ENCODE data around the gene MAL.
"Not testable (repeated sequence)": the region's sequence is repeated elsewhere in the genome, so short reads cannot be mapped to it uniquely, and the experiment has no call there.

MAL gene

GRCh38 chr2:95063086-95063958 lies 37.8 kb downstream of the MAL start:
- DNase-seq, result no peak

DNA sequence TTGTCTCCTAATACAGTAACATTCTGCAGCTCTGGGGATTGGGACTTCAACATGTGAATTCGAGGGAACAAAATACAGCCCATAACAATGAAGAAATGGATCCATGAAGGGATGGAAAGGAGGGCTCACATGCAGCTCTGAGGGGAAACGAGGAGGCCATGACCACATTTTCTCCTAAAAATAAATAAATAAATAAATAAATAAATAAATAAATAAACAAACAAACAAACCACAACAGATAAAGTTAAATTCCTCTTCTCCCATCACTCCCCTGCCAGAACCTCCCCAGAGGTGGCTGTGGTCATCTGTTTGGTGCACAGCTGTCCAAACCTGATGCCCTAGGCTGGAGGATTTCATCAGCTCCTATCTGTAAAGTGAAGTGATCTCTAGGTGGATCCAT lies 42.7 kb downstream of the MAL start:
- no peak for DNase-seq

- no peak for DNase-seq
Measured at GRCh38 chr2:95069465-95069864, 44.0 kb downstream of the MAL start.

DNA sequence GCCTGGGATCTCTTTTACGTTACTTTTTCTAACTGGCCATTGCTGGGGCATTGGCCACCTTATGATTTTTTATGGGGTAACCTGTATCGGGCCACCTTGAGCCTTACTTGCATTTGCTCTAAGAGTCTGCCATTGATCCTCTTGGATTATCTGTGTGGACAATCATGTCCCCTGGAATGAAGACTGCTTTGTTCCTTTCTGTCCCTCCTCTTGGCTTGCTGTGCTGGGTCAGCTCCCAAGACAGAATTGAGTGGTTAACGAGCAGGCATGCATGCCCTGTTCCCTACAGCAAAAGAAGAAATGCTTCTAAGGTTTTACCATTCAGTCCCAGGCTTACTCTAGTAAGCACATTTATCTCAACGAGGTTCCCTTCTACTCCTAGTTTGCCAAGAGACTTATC lies 46.3 kb downstream of the MAL start:
- DNase-seq, result no peak

- DNase-seq, result no peak
Measured at GRCh38 chr2:95072424-95072823, 46.9 kb downstream of the MAL start.

- no peak for DNase-seq
Measured at GRCh38 chr2:95073856-95074662, 48.6 kb downstream of the MAL start.

DNA sequence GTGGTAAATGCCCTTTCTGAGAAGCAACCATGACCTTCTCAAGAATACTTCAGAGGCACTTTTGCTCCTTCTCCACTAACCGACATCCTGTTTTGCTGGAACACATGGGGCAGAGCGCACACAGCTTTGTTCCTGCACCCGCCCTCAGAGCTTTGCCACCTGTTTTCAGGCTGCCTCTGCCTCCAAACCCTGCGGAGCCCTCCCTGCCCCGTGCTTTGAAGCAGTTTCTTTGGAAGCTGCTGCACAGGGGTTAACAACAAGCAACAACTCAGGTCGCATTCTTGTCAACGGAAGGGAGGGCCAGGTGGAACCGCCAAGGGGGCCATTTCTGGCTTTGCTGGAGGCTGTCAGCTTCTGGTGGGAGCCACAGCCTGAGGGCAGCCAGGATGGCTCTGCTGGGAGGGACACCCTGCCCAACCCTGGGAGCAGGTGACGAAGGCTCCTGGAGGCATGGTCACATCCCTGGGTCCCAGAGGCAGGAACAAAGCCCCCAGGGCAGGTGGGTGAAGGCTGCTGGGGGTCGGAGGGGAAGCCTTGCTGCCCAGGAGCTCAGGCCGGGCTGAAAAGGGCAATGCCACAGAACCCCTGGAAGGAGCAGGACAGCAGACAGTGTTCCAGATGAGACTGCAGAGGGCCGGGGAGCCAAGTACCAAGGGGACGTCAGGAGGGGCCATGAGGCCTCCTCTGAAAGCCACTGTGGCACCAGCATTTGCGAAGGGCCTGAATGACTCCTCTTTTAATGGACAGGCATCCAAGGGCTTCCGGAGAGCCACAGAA lies 49.3 kb downstream of the MAL start:
- no peak for DNase-seq

DNA sequence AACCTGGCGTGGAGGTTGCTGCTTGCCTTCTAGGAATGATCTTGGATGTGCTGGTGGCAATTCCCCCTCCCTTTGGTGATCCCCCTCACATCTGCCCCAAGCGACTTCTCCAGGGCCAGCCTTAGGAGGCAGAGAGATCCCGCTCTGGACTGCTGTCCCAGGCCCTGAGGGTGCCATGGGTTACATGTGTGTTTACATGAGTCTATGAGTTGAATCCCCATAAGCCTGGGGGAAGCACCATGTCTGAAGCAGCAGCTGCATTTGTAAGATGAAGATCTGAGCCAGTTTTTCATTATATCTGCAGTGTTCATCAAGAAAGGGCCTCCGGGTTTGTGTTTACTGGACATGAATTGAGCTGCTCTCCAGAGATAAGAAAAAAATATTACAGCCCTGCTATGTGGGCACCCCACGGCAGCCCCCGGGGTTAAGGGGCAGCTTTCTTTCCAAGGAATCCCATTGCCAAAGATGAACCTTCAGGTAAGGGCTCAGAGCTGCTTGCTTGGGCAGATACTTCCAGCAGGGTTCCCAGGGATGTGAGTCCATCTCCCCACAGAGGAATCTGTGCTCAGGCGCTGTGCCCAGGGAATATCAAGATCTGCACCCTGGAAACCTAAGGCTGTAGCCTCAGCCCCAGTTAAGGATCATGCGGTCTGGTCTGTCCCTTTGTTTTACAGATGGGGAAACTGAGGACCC lies 50.1 kb downstream of the MAL start:
- no peak for DNase-seq

- peak; percentile 8 for DNase-seq
Measured at GRCh38 chr2:95076705-95077529, 51.4 kb downstream of the MAL start.

DNA sequence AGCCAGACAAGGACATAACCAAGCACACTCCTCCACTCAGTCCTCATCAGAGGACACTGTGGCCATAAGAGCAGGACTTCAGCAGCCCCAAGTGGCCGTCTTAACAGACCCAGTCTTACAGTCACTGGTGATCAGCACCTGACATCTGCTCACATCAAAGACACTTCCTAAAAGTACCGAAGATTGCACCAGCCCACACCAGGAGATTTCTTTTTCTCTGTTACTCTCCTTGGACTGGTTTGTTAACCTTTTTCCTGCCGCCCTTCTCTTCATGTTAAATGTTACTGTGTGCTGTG lies 52.0 kb downstream of the MAL start:
- DNase-seq, result no peak

DNA sequence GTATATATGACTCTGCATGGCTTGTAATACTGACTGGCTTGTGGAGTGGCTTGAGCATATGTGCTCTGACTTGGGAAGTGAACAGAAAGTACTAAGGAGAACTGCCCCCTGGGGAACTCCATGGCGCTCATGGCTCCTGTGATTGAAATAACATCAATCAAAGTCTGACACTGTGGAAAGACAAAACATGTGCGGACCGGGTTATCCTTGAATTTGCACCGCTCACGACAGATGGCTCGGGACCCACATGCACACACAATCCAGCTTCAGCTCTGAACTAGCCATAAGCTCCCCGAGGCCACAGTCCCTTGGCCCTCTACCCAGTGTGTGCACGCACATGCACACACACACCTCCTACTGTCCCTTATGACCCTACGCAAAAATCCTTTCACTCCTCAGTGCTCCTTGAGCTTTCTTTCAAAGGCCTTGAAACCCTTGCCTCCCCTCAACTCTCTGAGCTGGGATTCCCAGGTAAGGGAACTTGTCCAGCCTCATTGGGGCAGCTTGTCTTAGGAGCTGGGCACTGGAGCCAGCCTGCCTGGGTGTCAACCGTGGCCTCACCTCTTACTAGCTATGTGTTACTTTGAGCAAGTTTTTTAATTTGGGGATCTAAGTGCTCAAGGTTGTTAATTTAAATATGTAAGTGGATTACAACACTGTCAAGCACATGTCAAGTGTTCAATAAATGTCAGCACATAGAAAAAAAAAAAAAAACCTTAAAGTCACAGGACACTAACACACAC lies 52.5 kb downstream of the MAL start:
- DNase-seq, result no peak

GRCh38 chr2:95079199-95079683 lies 53.7 kb downstream of the MAL start:
- DNase-seq, result no peak

DNA sequence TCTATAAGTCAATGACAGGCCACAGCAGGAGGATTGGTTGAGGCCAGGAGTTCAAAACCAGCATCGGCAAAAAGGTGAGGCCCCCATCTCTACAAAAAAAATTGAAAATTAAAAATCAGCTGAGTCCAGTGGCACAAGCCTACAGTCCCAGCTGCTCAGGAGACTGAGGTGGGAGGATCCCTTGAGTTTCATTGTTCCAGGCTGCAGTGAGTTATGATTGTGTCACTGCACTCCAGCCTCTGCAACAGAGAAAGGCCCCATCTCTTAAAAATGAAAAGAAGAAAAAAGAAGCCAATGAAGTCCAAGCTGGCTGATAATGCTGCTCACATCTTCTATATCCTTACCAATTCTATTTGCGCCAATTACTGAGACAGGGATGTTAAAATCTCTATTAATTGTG lies 57.0 kb downstream of the MAL start:
- no peak for DNase-seq

- DNase-seq, result no peak
Measured at GRCh38 chr2:95086017-95086416, 60.5 kb downstream of the MAL start.

- DNase-seq, result no peak
Measured at GRCh38 chr2:95087379-95087778, 61.9 kb downstream of the MAL start.

- DNase-seq, result no peak
Measured at GRCh38 chr2:95091885-95092555, 66.5 kb downstream of the MAL start.

GRCh38 chr2:95098273-95098672 lies 72.8 kb downstream of the MAL start:
- DNase-seq, result not testable (repeated sequence)

- DNase-seq, result no peak
Measured at GRCh38 chr2:95099910-95100309, 74.4 kb downstream of the MAL start.

All from amniotic stem cell (primary cell).